Measurements from ENCODE around the gene AIFM1.

AIFM1 gene

GRCh38 chrX:130158311-130158710, 7.3 kb downstream of the AIFM1 start:
- Mint-ChIP-seq H3K4me3 (no peak overlapping the region), H3K9me3 (no peaks in the 10 kb centered on the region), H3K36me3 (ENCODE audit: low read depth) (peaks cover 24% of the 10 kb centered on the region), H3K4me1 (ENCODE audit: low read depth) (peaks cover 6% of the 10 kb centered on the region), H3K27ac (no peak overlapping the region), H3K27me3 (no peaks in the 10 kb centered on the region)
- intact Hi-C loops (cut with micrococcal nuclease): no loop called here

GRCh38 chrX:130155564-130155963, 10.1 kb downstream of the AIFM1 start:
- H3K4me3 Mint-ChIP-seq: no peak overlapping the region
- H3K4me1 Mint-ChIP-seq (ENCODE audit: low read depth): no peaks in the 10 kb centered on the region
- intact Hi-C loops (cut with micrococcal nuclease): no loop called here
- H3K27me3 Mint-ChIP-seq: no peaks in the 10 kb centered on the region
- H3K36me3 Mint-ChIP-seq (ENCODE audit: low read depth): peaks cover 37% of the 10 kb centered on the region
- H3K27ac Mint-ChIP-seq: no peak overlapping the region
- H3K9me3 Mint-ChIP-seq: no peaks in the 10 kb centered on the region

- Mint-ChIP-seq H3K9me3 (no peaks in the 10 kb centered on the region), H3K27ac (peak overlapping the region; percentile 74), H3K27me3 (no peaks in the 10 kb centered on the region), H3K36me3 (ENCODE audit: low read depth) (peaks cover 64% of the 10 kb centered on the region), H3K4me1 (ENCODE audit: low read depth) (peaks cover 14% of the 10 kb centered on the region), H3K4me3 (peak overlapping the region; percentile 61)
- intact Hi-C loops (cut with micrococcal nuclease): loop anchor here (5.0 kb wide), 1 partner anchor 45 kb away; no protein-coding TSS in a partner anchor
These were observed 18.0 kb downstream of the AIFM1 start for GRCh38 chrX:130147631-130148030.

GRCh38 chrX:130145123-130145522, 20.5 kb downstream of the AIFM1 start:
- Mint-ChIP-seq H3K36me3 (ENCODE audit: low read depth) (peaks cover 80% of the 10 kb centered on the region), H3K27me3 (no peaks in the 10 kb centered on the region), H3K4me1 (ENCODE audit: low read depth) (peaks cover 14% of the 10 kb centered on the region), H3K4me3 (no peak overlapping the region), H3K9me3 (no peaks in the 10 kb centered on the region), H3K27ac (no peak overlapping the region)
- intact Hi-C loops (cut with micrococcal nuclease): loop anchor here (5.0 kb wide), 1 partner anchor 47 kb away; no protein-coding TSS in a partner anchor

GRCh38 chrX:130144509-130144908, 21.1 kb downstream of the AIFM1 start:
- Mint-ChIP-seq H3K4me3 (no peak overlapping the region), H3K27me3 (no peaks in the 10 kb centered on the region), H3K36me3 (ENCODE audit: low read depth) (peaks cover 86% of the 10 kb centered on the region), H3K27ac (no peak overlapping the region), H3K9me3 (no peaks in the 10 kb centered on the region), H3K4me1 (ENCODE audit: low read depth) (peaks cover 14% of the 10 kb centered on the region)
- intact Hi-C loops (cut with micrococcal nuclease): no loop called here

GRCh38 chrX:130139474-130140201, 26.0 kb downstream of the AIFM1 start:
- intact Hi-C loops (cut with micrococcal nuclease): no loop called here

GRCh38 chrX:130136961-130137360, 28.7 kb downstream of the AIFM1 start:
- Mint-ChIP-seq H3K27ac (no peak overlapping the region), H3K4me1 (ENCODE audit: low read depth) (no peaks in the 10 kb centered on the region), H3K4me3 (no peak overlapping the region), H3K36me3 (ENCODE audit: low read depth) (peaks cover 86% of the 10 kb centered on the region), H3K27me3 (no peaks in the 10 kb centered on the region), H3K9me3 (no peaks in the 10 kb centered on the region)
- intact Hi-C loops (cut with micrococcal nuclease): no loop called here

More at GRCh38 chrX:130139474-130140201, 26.0 kb downstream of the AIFM1 start:
- Mint-ChIP-seq H3K36me3 (ENCODE audit: low read depth) (peaks cover 93% of the 10 kb centered on the region), H3K27ac (no peak overlapping the region), H3K4me1 (ENCODE audit: low read depth) (no peaks in the 10 kb centered on the region), H3K4me3 (no peak overlapping the region), H3K27me3 (no peaks in the 10 kb centered on the region), H3K9me3 (no peaks in the 10 kb centered on the region)

- H3K4me3 Mint-ChIP-seq: no peak overlapping the region
- H3K9me3 Mint-ChIP-seq: no peaks in the 10 kb centered on the region
- H3K27me3 Mint-ChIP-seq: no peaks in the 10 kb centered on the region
- intact Hi-C loops (cut with micrococcal nuclease): no loop called here
- no peaks in the 10 kb centered on the region for H3K4me1 Mint-ChIP-seq (ENCODE audit: low read depth)
- H3K36me3 Mint-ChIP-seq (ENCODE audit: low read depth): peaks cover 86% of the 10 kb centered on the region
- no peak overlapping the region for H3K27ac Mint-ChIP-seq
These were observed 29.1 kb downstream of the AIFM1 start for GRCh38 chrX:130136496-130136895.

GRCh38 chrX:130130990-130131389, 34.7 kb downstream of the AIFM1 start:
- Mint-ChIP-seq H3K4me3 (no peak overlapping the region), H3K27me3 (no peaks in the 10 kb centered on the region), H3K9me3 (no peaks in the 10 kb centered on the region), H3K4me1 (ENCODE audit: low read depth) (no peaks in the 10 kb centered on the region), H3K36me3 (ENCODE audit: low read depth) (peaks cover 84% of the 10 kb centered on the region), H3K27ac (no peak overlapping the region)
- intact Hi-C loops (cut with micrococcal nuclease): no loop called here

- H3K36me3 Mint-ChIP-seq (ENCODE audit: low read depth): peaks cover 69% of the 10 kb centered on the region
- H3K9me3 Mint-ChIP-seq: no peaks in the 10 kb centered on the region
- no peaks in the 10 kb centered on the region for H3K27me3 Mint-ChIP-seq
- peaks cover 21% of the 10 kb centered on the region for H3K4me1 Mint-ChIP-seq (ENCODE audit: low read depth)
- no peak overlapping the region for H3K27ac Mint-ChIP-seq
- intact Hi-C loops (cut with micrococcal nuclease): no loop called here
- no peak overlapping the region for H3K4me3 Mint-ChIP-seq
These were observed 40.4 kb downstream of the AIFM1 start for GRCh38 chrX:130125091-130125874.

GRCh38 chrX:130124577-130124976, 41.1 kb downstream of the AIFM1 start:
- no peaks in the 10 kb centered on the region for H3K9me3 Mint-ChIP-seq
- no peaks in the 10 kb centered on the region for H3K27me3 Mint-ChIP-seq
- no peak overlapping the region for H3K4me3 Mint-ChIP-seq
- intact Hi-C loops (cut with micrococcal nuclease): no loop called here
- peaks cover 62% of the 10 kb centered on the region for H3K36me3 Mint-ChIP-seq (ENCODE audit: low read depth)
- peaks cover 28% of the 10 kb centered on the region for H3K4me1 Mint-ChIP-seq (ENCODE audit: low read depth)
- H3K27ac Mint-ChIP-seq: no peak overlapping the region

GRCh38 chrX:130121505-130121800, 44.2 kb downstream of the AIFM1 start:
- peaks cover 38% of the 10 kb centered on the region for H3K36me3 Mint-ChIP-seq (ENCODE audit: low read depth)
- intact Hi-C loops (cut with micrococcal nuclease): no loop called here
- no peaks in the 10 kb centered on the region for H3K27me3 Mint-ChIP-seq
- H3K9me3 Mint-ChIP-seq: no peaks in the 10 kb centered on the region
- peak overlapping the region; percentile 89 for H3K27ac Mint-ChIP-seq
- peaks cover 53% of the 10 kb centered on the region for H3K4me1 Mint-ChIP-seq (ENCODE audit: low read depth)
- H3K4me3 Mint-ChIP-seq: peak overlapping the region; percentile 74

GRCh38 chrX:130120746-130121504, 44.7 kb downstream of the AIFM1 start:
- Mint-ChIP-seq H3K27me3 (no peaks in the 10 kb centered on the region), H3K4me1 (ENCODE audit: low read depth) (peaks cover 53% of the 10 kb centered on the region), H3K27ac (peak overlapping the region; percentile 89), H3K9me3 (no peaks in the 10 kb centered on the region), H3K36me3 (ENCODE audit: low read depth) (peaks cover 32% of the 10 kb centered on the region), H3K4me3 (peak overlapping the region; percentile 74)
- intact Hi-C loops (cut with micrococcal nuclease): loop anchor here (1.0 kb wide), 1 partner anchor 39 kb away; no protein-coding TSS in a partner anchor

- Mint-ChIP-seq H3K27me3 (no peaks in the 10 kb centered on the region), H3K4me3 (peak overlapping the region; percentile 74), H3K27ac (peak overlapping the region; percentile 89), H3K36me3 (ENCODE audit: low read depth) (peaks cover 26% of the 10 kb centered on the region), H3K4me1 (ENCODE audit: low read depth) (peaks cover 57% of the 10 kb centered on the region), H3K9me3 (no peaks in the 10 kb centered on the region)
- intact Hi-C loops (cut with micrococcal nuclease): loop anchor here (1.0 kb wide), 1 partner anchor 38 kb away; no protein-coding TSS in a partner anchor
These were observed 45.3 kb downstream of the AIFM1 start for GRCh38 chrX:130120321-130120731.
